Natural killer cell treated with Interleukin-12 subunit alpha and Interleukin-12 subunit beta and Interleukin-15 and Interleukin-18, amount 100 ng/mL, for 72 hours (primary cell): ENCODE measurements around the gene CDH13. TPM values are rescaled to one million over a fixed set of nuclear protein-coding genes. Genes with fewer than 3 reads are reported as not detected.

ENCODE experiments used
- ATAC-seq, 2 donors: fragments of 150-1000 bp; cut with Tn5 transposase in 1 of 2; sonication (Bioruptor Pico), chemical (Tn5 transposase) in 1 of 2; 2 replicates each; pipeline ENCODE4 v1.10.0; 2021
- DNase-seq: peaks from one replicate; pipeline ENCODE4 v3.0.0; 2022; ENCODE audit warnings: low spot score
- H3K27ac Mint-ChIP-seq, 2 donors: 1 replicate in 1 of 2; 2 replicates in 1 of 2; pipeline ENCODE4 v1.8.0; 2022; ENCODE audit warnings: mixed read lengths in 2 of 2, mild to moderate bottlenecking in 1 of 2, moderate library complexity in 1 of 2
- H3K27me3 Mint-ChIP-seq, 2 donors: 1 replicate in 1 of 2; 2 replicates in 1 of 2; pipeline ENCODE4 v1.8.0; 2022; ENCODE audit warnings: mixed read lengths in 2 of 2
- H3K36me3 Mint-ChIP-seq: one replicate; pipeline ENCODE4 v1.8.0; 2022; ENCODE audit warnings: mixed read lengths
- H3K4me1 Mint-ChIP-seq, 2 donors: 1 replicate in 1 of 2; 2 replicates in 1 of 2; pipeline ENCODE4 v1.8.0; 2022; ENCODE audit warnings: low read depth in 2 of 2, mixed read lengths in 2 of 2, mild to moderate bottlenecking in 1 of 2
- H3K4me3 Mint-ChIP-seq: one replicate; pipeline ENCODE4 v1.8.0; 2022; ENCODE audit warnings: mixed read lengths
- H3K9me3 Mint-ChIP-seq: 2 replicates; pipeline ENCODE4 v1.8.0; 2022; ENCODE audit warnings: mixed read lengths
- total RNA-seq, 2 donors: library from RNA; stranded (reverse); gene quantifications; one replicate each; pipeline ENCODE4 v1.2.3, GENCODE V29; 2022

The CDH13 gene
- total RNA-seq, 2 donors from 2014 or later, result not detected

DNA sequence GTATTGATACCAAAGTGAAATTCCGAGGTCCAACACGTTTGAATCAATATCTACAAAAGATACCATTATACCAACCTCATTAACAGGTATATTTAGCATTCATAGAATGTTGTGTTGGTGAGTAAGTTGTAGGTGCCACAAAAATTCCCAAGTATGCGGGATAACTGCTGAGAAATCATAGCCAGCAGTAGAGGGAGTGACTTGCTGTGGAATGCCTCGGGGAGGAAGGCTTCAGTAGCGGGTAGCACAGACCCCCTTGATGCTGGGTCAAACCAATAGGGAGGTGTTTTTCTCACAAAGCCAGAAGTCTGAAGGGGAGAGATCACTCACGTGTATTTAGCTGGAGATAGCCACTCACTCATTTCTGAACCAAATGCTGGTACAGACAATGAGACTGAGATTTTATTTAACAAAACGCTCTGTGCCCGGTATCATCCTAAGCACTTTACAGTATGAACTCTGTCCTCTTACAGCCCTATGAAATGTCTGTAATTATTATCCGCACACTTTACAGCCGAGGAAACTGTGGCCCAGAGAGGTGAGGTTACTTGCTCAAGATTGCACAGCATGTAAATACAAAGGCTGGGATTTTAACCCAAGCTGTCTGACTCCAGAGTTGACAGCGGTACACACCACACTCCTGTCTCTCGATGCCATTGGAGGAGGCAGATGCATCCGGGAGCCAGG lies 1204.1 kb downstream of the CDH13 start:
- peaks cover 0 to 8% of the 10 kb centered on the region in 2 donors for H3K27me3 Mint-ChIP-seq
- no peak overlapping the region for H3K4me3 Mint-ChIP-seq
- peaks cover 6 to 7% of the 10 kb centered on the region in 2 donors for H3K4me1 Mint-ChIP-seq
- no peak for DNase-seq
- H3K36me3 Mint-ChIP-seq, result no peaks in the 10 kb centered on the region
- no peaks in the 10 kb centered on the region for H3K9me3 Mint-ChIP-seq
- H3K27ac Mint-ChIP-seq, result no peak overlapping the region
- no peak for ATAC-seq

- Mint-ChIP-seq H3K36me3 (no peaks in the 10 kb centered on the region), H3K27me3 (peaks cover 0 to 8% of the 10 kb centered on the region in 2 donors), H3K9me3 (no peaks in the 10 kb centered on the region)
These were observed 1204.8 kb downstream of the CDH13 start for GRCh38 chr16:83831456-83831987.

GRCh38 chr16:83833921-83834320 lies 1207.2 kb downstream of the CDH13 start:
- ATAC-seq (no peak), DNase-seq (no peak)
- H3K4me3 Mint-ChIP-seq, result no peak overlapping the region
- H3K36me3 Mint-ChIP-seq, result no peaks in the 10 kb centered on the region
- peaks cover 9 to 14% of the 10 kb centered on the region in 2 donors for H3K4me1 Mint-ChIP-seq
- no peaks in the 10 kb centered on the region for H3K9me3 Mint-ChIP-seq
- no peak overlapping the region for H3K27ac Mint-ChIP-seq
- peaks cover 6 to 20% of the 10 kb centered on the region in 2 donors for H3K27me3 Mint-ChIP-seq

More at GRCh38 chr16:83831456-83831987, 1204.8 kb downstream of the CDH13 start:
- no peak for ATAC-seq
- Mint-ChIP-seq H3K27ac (no peak overlapping the region), H3K4me1 (peaks cover 9 to 14% of the 10 kb centered on the region in 2 donors), H3K4me3 (no peak overlapping the region)
- DNase-seq, result no peak

DNA sequence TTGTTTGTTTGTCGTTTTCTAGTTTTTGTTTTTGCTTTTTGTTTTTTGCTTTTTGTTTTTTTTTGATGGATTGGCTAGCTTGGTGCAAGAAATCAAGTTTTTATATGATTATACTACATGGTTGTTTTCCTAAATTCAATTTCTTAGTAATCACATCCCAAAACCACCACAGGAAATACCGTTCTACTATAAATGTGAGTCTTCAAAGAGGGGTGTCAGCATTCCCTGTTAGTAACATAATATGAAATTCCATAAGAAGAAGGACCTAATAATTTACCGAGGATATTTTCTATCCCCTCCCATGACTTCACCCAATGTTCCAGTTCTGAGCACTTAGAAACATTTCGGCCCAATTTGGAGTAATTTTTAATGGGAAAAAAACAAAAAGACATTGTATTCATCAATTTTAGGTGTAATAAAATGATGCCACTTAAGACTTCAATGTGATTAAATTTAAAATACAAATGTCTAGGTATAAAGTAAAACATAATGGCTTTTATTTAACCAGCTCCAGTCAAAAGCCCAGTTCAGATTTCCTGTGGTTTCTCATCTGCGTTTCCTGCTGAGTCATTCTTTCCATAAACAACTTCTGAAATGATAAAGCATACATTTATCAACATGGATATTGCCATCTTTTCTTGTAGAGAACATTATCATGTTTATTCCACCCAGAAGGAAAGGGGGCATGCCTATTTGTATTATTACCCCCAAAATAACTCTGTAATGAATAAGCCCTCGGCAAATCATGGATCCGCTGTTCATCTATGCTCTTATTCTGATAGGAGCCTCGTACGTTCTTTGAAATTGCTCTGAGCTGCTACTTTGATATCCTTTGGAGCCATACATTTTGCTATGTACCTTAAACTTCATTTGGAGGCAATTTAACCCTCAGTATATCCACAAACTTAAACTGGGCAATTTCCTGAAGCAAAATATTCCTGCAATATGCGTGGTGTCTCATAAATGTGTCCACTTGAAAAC lies 1209.1 kb downstream of the CDH13 start:
- no peak for ATAC-seq
- Mint-ChIP-seq H3K4me1 (peaks cover 9 to 14% of the 10 kb centered on the region in 2 donors), H3K27me3 (peaks cover 12 to 30% of the 10 kb centered on the region in 2 donors), H3K9me3 (no peaks in the 10 kb centered on the region), H3K27ac (peak overlapping the region in 1 of 2 donors; percentile 10), H3K4me3 (peak overlapping the region; percentile 22), H3K36me3 (no peaks in the 10 kb centered on the region)
- DNase-seq, result no peak

GRCh38 chr16:83837566-83837965 lies 1210.8 kb downstream of the CDH13 start:
- Mint-ChIP-seq H3K27ac (no peak overlapping the region), H3K4me1 (peaks cover 9 to 14% of the 10 kb centered on the region in 2 donors), H3K9me3 (no peaks in the 10 kb centered on the region)

GRCh38 chr16:83838151-83838550 lies 1211.4 kb downstream of the CDH13 start:
- Mint-ChIP-seq H3K4me3 (no peak overlapping the region), H3K4me1 (peaks cover 9 to 14% of the 10 kb centered on the region in 2 donors), H3K27me3 (peaks cover 12 to 22% of the 10 kb centered on the region in 2 donors), H3K27ac (no peak overlapping the region), H3K9me3 (no peaks in the 10 kb centered on the region), H3K36me3 (no peaks in the 10 kb centered on the region)
- DNase-seq, result no peak
- ATAC-seq, result no peak

More at GRCh38 chr16:83837566-83837965, 1210.8 kb downstream of the CDH13 start:
- H3K27me3 Mint-ChIP-seq, result peaks cover 12 to 22% of the 10 kb centered on the region in 2 donors
- no peak for ATAC-seq
- no peaks in the 10 kb centered on the region for H3K36me3 Mint-ChIP-seq
- H3K4me3 Mint-ChIP-seq, result no peak overlapping the region
- DNase-seq, result no peak

DNA sequence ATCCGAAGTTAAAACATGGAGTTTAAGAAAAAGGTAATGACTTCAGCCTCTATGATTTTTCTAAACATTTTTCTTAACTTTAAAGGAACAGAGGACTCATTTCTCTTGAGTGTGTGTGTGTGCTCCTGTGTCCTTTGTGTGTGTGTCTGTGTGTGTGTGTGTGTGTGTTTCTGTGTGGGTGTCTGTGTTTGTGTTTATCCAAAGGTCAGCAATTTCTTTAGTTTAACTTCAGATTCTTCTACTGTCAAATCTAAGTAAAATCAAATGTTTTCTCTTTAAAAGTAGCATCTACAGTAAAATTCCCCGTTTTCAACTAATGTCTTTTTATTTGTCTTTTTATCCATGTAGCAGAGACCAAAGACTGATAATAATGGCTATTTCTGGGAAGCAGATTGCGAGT lies 1212.8 kb downstream of the CDH13 start:
- DNase-seq, result no peak
- Mint-ChIP-seq H3K27ac (no peak overlapping the region), H3K4me3 (no peak overlapping the region), H3K4me1 (peaks cover 9 to 14% of the 10 kb centered on the region in 2 donors), H3K27me3 (peaks cover 12 to 22% of the 10 kb centered on the region in 2 donors), H3K36me3 (no peaks in the 10 kb centered on the region), H3K9me3 (no peaks in the 10 kb centered on the region)
- ATAC-seq, result no peak

- no peak overlapping the region for H3K4me3 Mint-ChIP-seq
- DNase-seq, result no peak
- H3K9me3 Mint-ChIP-seq, result no peaks in the 10 kb centered on the region
- H3K36me3 Mint-ChIP-seq, result no peaks in the 10 kb centered on the region
- H3K4me1 Mint-ChIP-seq, result peaks cover 9 to 14% of the 10 kb centered on the region in 2 donors
- ATAC-seq, result no peak
- peaks cover 12 to 22% of the 10 kb centered on the region in 2 donors for H3K27me3 Mint-ChIP-seq
- no peak overlapping the region for H3K27ac Mint-ChIP-seq
These were observed 1213.4 kb downstream of the CDH13 start for GRCh38 chr16:83840060-83840617.

- no peak overlapping the region for H3K27ac Mint-ChIP-seq
- no peak for DNase-seq
- H3K9me3 Mint-ChIP-seq, result no peaks in the 10 kb centered on the region
- no peak overlapping the region for H3K4me3 Mint-ChIP-seq
- H3K27me3 Mint-ChIP-seq, result peaks cover 12 to 22% of the 10 kb centered on the region in 2 donors
- no peaks in the 10 kb centered on the region for H3K36me3 Mint-ChIP-seq
- ATAC-seq, result no peak
- H3K4me1 Mint-ChIP-seq, result no peaks in the 10 kb centered on the region
These were observed 1215.5 kb downstream of the CDH13 start for GRCh38 chr16:83842291-83842690.

DNA sequence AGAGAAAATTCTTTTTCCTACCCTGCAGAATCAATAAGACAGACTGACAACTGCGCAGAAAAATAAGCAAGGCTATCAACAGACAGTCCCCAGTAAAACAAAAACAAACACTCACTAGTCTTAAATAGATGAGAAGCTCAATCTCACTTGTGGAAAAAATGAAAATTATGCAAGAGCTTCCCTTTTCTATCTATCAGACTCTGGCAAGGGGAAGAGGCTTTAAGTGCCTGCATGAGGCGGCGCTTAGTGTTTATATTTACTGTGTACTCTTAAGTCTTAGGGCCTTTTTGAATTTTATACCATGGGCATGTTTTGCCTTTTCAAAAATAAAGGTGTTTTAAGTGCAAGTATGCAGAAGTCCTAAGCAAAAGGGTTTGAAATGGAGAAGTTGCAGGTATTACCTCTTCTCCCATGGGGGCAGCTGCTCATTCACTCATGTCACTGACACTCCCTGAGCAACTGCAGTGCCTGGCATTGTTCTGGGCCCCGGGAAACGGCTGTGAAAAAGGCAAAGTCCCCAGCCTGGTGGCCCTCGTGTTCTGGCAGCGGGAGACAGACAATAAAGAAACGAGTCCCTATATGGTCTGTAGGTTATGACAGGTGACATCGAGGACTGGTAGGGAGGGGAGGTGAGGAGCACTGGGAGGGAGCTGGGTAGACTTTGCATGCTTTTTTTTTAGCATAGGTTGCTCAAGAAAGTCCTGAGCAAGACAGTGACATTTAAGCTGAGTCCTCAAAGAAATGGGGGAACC lies 1216.2 kb downstream of the CDH13 start:
- Mint-ChIP-seq H3K4me1 (no peaks in the 10 kb centered on the region), H3K27me3 (peaks cover 8 to 16% of the 10 kb centered on the region in 2 donors), H3K4me3 (no peak overlapping the region), H3K36me3 (no peaks in the 10 kb centered on the region), H3K9me3 (no peaks in the 10 kb centered on the region), H3K27ac (no peak overlapping the region)
- ATAC-seq (no peak), DNase-seq (no peak)

- Mint-ChIP-seq H3K27ac (no peak overlapping the region), H3K4me3 (no peak overlapping the region), H3K9me3 (no peaks in the 10 kb centered on the region), H3K4me1 (no peaks in the 10 kb centered on the region), H3K27me3 (peaks cover 6 to 9% of the 10 kb centered on the region in 2 donors), H3K36me3 (no peaks in the 10 kb centered on the region)
- DNase-seq (no peak), ATAC-seq (peak; percentile 32 to 38)
These were observed 1216.9 kb downstream of the CDH13 start for GRCh38 chr16:83843657-83844056.

GRCh38 chr16:83845263-83845662 lies 1218.5 kb downstream of the CDH13 start:
- Mint-ChIP-seq H3K4me3 (no peak overlapping the region), H3K4me1 (no peaks in the 10 kb centered on the region), H3K27ac (no peak overlapping the region), H3K9me3 (no peaks in the 10 kb centered on the region), H3K36me3 (no peaks in the 10 kb centered on the region), H3K27me3 (peaks cover 0 to 2% of the 10 kb centered on the region in 2 donors)
- ATAC-seq (no peak), DNase-seq (no peak)
